NCI-H1694 (cell line): Measurements from ENCODE around the gene ZNF136.

Experiments
- DNase-seq: peaks from one replicate; lab custom pipeline; 2025; lab: John Stamatoyannopoulos, UW

ZNF136 gene

DNA sequence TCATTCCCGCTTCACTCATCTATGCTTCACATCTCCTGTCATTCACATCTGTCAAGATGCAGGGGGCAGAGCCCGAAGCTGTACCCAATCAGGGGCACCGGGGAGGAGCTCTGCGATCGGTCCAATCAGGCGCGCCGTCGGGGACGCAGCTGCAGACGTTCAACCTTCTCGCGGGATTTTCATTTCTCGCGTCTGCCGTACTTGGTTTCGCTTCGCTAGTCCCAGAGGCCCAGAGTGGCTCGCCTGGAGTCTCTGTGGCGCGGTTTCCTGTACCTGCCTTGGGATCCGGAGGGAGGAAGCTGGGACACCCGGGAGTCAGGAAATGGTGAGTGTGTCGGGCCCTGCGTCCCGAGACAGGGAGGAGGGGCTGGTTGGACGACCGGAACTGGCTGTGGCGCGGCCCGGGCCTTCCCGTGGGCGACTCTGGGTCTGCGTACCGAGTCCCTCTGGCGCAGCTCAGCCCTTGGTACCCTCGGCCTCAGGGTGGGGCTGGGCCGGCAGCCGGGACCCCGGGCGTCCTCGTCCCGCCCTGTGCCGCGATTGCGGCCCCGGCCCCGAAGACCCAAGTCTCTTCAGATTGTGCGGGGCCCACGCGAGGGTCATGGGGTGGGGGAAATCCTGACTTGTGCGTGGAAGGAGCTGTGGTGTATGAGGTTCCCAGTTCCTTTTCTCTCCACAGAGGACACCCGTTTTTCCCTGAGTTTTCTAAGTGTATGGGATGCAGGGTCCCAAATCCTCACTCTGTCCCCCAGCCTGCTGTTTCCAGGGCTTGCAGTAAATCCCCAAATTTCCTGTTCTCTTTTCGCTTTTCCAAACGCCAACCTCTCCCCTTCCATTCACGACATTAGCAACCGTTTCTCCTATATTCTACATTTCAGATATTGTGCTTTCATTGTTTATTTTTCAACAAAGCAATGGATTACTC, at the start of gene ZNF136:
ZNF136 (plus strand) TSS at position 215 of the 925 bp plus-strand sequence; CDS start at position 323, 108 bp downstream.
- DNase-seq: peak; percentile 83

DNA sequence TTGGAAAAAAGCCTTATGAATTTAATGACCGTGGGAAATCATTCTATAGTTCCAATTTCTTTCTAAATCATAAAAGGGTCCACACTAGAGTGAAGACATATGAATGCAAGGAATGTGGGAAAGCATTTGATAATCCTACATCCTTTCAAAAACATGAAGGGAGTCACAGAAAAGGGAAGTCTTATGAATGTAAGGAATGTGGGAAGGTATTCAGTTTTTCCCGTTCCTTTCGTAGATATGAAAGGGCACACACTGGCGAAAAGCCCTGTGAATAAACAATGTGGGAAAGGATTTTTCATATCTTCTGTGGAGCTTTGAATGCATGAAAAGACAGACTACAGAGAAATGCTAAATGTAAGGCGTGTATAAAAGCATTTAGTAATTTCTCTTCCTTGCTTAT, 49.8 kb upstream of the ZNF136 start:
- no peak for DNase-seq

DNA sequence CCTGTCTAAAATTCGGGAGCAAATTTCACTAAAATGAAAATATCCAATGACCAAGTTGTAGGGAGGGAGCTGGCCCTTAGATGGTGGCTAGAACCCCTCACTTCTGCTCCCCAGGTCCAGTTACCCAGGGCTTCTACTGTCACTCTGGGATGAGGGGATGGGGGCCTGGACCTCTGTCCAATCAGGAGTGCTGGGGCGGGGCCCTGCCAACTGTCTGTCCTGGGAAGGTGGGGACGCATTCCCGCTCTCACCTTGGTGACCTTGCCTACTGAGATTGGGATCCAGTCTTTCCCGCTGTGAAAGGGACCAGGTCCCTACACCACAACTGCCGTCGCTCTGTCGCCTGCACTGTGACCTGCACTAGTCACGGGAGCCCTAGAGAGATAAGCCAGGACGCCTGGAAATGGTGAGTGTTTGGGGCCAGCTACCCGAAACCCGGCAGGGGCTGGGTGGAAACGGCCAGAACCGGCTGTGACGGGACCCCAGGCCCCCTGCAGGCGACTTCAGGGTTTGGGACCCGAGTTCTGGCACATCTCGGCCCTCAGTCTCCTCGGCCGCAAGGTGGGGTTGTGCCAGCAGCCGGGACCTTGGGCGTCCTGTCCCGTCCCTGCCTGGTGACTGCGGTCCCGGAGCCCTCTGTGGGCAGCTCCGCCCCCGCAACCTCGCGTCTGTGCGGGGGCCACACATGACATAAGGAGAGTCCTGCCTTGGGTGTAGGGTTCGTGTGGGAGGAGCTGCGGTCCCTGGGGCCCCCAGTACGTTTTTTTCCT, 45.5 kb upstream of the ZNF136 start:
- no peak for DNase-seq

DNA sequence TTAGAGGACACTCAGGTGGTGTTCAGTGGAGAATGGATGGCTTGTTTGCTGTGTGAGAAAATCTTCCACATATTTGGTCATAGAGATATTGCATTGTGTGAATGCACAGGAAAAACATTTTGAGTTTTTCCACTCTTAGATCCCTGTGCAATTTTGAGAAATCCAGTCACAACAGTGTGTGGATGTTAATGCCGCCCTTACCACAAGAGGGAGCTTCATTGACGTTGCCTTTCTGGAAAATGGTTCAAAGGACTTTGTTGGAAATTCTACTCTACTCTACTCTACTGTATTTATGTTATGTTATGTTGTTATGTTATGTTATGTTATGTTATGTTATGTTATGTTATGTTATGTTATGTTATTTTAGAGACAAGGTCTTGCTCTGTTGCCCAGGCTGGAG, 36.2 kb upstream of the ZNF136 start:
- DNase-seq: no peak

DNA sequence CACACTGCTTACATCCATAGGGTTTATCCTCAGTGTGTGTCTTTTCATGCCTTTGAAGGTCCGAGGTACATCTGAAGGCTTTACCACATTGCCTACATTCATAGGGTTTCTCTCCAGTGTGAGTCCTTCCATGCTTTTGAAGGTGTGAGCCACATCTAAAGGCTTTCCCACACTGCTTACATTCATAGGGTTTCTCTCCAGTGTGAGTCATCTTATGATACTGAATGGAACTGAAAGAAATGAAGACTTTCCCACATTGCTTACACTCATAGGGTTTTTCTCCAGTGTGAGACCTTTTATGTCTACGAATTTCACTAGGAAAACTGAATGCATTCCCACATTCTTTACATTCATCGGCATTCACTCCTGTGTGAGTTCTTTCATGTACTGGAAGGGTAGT, 29.8 kb upstream of the ZNF136 start:
- DNase-seq: no peak

DNA sequence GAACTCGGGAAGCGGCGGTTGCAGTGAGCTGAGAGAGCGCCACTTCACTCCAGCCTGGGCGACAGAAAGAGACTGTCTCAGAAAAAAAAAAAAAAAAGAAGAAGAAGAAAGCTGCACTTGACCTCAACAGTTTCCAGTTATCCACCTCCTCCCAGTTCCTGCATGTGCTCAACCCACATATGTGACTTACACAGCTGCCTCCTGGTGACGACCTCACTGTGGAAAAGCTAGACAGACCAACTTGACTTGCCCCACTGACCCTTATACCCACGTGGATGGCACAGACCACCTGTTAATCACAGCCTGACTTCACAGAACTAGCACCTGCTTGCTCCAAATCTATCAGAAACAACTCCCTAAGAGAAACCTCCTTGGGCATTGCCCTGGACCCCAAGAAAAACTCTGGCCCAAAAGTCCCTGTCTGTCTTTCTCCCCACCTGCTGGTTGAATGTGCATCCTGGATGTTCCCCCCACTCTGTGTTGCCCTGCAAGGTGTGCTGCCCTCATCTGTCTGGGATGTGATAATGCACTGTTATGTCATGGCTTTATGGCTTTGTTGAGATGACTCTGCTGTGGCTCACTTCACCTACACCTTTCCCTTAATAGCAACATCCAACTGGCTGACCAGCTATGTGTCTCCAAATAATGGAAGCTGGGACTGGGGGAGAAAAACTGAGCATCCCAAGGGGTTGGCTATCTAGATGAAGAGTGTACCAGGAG, 25.5 kb upstream of the ZNF136 start:
- DNase-seq: no peak

GRCh38 chr19:12139269-12139668, 23.6 kb upstream of the ZNF136 start:
- no peak for DNase-seq

DNA sequence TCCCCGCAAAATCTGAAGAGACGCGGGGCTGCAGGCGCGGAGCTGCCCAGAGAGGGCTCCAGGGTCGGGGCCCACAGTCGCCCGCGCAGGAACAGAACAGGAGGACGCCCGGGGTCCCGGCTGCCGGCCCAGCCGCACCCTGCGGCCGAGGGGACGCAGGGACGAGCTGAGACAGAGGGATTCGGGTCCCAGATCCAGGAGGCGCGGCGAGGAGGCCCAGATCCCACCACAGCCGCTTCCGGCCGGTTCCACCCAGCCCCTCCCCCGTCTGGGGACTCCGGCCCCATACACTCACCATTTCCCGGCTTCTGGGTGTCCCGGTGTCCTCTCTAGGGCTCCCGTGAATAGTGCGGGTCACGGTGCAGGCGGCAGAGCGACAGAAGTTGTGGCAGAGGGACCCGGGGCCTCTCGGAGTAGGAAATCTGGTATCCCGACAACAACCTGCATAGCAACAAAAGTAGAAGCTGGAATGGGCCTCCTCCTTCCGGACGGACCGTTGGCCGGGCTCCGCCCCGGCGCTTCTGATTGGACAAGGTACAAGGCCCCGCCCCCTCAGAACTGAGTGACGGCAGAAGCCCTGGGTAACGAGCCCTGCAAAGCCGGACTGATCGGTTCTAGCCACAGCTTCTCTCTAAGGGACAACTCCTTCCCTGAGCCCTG, 22.9 kb upstream of the ZNF136 start, which contains the start of gene ZNF20:
ZNF20 (minus strand) TSS at position 466 of the 660 bp plus-strand sequence; CDS start at position 298, 168 bp downstream.
- no peak for DNase-seq

DNA sequence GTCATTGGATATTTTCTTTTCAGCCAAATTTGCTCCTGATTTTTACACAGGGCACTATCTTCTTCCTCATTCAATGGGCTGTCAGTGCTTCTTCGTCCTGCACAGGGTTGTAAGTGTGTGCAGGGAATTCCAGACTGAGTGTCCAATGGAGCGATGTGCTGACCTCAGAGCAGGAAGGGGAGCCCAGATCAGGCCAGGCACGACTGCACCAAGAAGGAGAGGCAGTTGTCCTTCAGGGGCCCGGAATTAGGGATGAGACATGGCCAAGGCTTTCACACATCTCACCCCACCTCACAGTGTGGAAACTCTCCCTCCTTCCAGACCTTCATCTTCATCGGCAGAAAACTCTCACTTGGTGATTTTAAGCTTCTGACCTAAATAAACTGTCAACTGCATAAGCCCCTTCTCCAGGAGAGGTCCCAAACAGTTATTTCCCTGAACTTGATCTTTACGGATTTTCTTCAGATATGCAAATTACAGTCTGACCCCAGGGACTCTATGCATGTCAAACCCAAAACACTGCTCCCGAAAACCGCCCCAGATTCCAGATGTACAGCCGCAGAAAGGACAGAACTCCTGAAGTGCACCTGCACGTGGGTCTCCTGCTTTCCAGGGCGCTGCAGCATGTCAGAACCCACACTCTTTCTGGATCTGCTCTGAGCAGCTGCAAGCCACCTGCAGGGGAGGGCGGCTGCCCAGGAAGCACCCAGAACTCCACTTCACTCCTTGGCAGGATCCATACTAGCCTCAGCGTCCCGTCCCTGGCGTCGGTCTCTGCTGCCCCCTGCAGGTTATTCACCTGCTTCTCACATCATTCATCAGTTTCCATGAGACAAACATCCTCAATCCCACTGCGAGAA, 22.1 kb upstream of the ZNF136 start:
- peak; percentile 4 for DNase-seq

GRCh38 chr19:12141405-12141736, 21.5 kb upstream of the ZNF136 start:
- DNase-seq: no peak

GRCh38 chr19:12145348-12145747, 17.5 kb upstream of the ZNF136 start:
- DNase-seq: no peak

DNA sequence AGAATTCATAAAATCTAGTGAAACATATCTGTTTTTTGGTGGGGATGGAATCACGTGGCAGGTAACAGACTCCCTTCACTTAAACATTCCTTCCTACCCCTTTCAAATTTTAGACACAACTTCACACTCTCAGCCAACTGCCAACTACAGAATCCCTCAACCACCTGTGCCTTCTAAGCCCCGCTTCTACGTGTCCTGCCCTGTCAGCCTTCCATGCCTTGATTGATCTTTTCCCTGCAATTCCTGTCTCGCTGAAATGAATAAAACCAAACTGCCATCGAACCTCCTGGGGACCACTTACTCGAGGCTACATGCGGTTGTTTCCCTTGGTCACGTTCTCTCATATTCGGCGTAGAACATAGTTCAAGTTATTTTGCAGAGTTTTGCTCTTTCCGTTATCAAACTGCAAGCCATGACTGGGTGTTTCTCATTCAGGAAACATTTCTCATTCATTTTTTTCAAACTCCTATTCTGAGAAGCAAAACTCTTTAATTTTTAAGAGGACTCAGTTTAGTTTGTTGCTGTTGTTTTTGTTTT, 7.5 kb upstream of the ZNF136 start:
- no peak for DNase-seq

GRCh38 chr19:12156223-12157058, 6.5 kb upstream of the ZNF136 start, which contains the start of gene ZNF625:
TSS of gene ZNF625 (minus strand) at chr19:12156734. CDS start at chr19:12156558, 176 bp downstream.
- peak; percentile 43 for DNase-seq

DNA sequence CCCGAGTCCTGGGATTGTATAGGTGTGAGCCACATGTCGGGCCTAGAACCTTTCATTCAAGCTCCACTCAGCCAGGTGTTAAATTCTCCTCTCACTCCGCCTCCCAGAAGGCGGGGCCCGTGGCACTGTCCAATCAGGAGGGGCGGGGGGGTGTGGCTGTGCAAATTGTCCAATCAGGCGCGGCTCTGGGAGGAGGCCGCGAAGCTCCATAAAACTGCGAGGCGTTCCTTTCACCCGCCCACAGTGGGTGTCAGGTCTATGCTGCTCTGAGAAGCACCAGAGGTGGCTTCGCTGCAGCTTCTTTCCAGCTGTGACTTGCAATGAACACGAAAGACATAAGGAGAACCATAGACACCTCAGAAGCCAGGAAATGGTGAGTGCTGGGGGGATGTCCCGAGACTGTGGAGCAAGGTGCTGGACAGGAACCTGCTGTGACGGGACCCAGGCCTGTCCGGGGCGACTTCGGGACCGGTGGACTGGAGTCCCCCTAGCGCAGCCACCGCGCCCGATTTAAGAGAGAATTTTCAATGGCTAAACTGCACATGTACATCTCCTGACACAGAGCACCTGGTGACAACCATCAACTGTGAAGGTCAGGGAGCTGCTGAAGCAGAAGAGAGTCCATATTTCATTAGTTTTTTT, 3.0 kb upstream of the ZNF136 start:
- DNase-seq: no peak

- no peak for DNase-seq
These were observed 399 bp upstream of the ZNF136 start for GRCh38 chr19:12162513-12162881.

GRCh38 chr19:12163826-12164225, 930 bp downstream of the ZNF136 start:
- no peak for DNase-seq

- DNase-seq: no peak
These were observed 3.7 kb downstream of the ZNF136 start for GRCh38 chr19:12166626-12167025.

- no peak for DNase-seq
These were observed 17.5 kb downstream of the ZNF136 start for GRCh38 chr19:12180377-12180776.

DNA sequence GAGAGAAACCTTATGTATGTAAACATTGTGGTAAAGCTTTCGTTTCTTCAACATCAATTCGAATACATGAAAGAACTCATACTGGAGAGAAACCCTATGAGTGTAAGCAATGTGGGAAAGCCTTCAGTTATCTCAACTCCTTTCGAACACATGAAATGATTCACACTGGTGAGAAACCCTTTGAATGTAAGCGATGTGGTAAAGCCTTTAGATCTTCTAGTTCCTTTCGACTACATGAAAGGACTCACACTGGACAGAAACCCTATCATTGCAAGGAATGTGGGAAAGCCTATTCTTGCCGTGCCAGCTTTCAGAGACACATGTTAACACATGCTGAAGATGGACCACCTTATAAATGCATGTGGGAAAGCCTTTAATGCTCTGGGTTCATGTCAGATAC, 24.7 kb downstream of the ZNF136 start:
- DNase-seq: no peak
